ENCODE measurements around the gene LEO1.

LEO1 gene

DNA sequence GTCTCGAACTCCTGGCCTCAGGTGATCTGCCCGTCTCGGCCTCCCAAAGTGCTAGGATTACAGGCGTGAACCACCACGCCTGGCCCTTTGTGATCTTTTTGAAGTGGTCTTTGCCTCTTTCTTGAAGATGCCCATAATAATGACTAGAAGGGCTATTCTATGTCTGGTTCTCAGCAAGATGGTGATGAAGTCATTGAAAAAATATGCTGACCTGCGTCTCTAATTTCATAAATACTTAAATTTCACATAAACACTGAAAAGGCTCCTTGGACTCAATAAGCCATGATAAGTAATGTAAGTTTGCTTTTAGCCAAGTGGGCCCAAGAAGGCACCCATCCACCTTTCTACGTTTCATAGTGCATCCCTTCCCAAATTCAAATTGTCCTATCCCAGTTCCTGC, 46.7 kb upstream of the LEO1 start:
- Histone ChIP-seq H3K36me3 (ENCODE audit: control insufficient read depth, insufficient read depth, low read length) (no peaks in the 10 kb centered on the region), H3K27me3 (replicated peaks; ENCODE audit: control insufficient read depth, insufficient read depth, low read length) (no peaks in the 10 kb centered on the region), H3K4me3 (replicated peaks; ENCODE audit: low read depth, low read length) (peak overlapping the region; percentile 79)
- no peak for DNase-seq (ENCODE audit: extremely low read depth, insufficient read length)
- TF ChIP-seq, protein P1, sequence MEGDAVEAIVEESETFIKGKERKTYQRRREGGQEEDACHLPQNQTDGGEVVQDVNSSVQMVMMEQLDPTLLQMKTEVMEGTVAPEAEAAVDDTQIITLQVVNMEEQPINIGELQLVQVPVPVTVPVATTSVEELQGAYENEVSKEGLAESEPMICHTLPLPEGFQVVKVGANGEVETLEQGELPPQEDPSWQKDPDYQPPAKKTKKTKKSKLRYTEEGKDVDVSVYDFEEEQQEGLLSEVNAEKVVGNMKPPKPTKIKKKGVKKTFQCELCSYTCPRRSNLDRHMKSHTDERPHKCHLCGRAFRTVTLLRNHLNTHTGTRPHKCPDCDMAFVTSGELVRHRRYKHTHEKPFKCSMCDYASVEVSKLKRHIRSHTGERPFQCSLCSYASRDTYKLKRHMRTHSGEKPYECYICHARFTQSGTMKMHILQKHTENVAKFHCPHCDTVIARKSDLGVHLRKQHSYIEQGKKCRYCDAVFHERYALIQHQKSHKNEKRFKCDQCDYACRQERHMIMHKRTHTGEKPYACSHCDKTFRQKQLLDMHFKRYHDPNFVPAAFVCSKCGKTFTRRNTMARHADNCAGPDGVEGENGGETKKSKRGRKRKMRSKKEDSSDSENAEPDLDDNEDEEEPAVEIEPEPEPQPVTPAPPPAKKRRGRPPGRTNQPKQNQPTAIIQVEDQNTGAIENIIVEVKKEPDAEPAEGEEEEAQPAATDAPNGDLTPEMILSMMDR (IDR thresholded peaks at IDR 0.05; ENCODE audit: insufficient read depth, low read length, poor library complexity, severe bottlenecking): no peak

DNA sequence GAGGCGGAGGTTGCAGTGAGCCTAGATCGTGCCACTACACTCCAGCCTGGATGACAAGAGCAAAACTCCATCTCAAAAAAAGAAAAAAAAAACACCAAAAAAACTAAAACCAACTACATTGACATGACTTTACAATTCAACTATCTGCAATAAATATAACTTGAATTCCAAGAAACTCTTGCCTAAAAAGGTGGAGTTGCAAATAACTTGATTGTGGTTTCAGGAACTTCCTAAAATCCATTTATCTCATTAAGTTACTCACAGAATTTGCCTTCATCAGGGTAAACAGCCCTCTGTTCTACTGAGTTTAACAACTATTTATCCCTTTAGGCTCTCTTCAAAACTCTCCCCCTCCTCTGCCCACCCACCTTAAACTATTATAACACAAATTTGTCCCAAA, 44.7 kb upstream of the LEO1 start:
- TF ChIP-seq, protein P1 (IDR thresholded peaks at IDR 0.05; ENCODE audit: insufficient read depth, low read length, poor library complexity, severe bottlenecking): no peak
- Histone ChIP-seq H3K36me3 (ENCODE audit: control insufficient read depth, insufficient read depth, low read length) (no peaks in the 10 kb centered on the region), H3K27me3 (replicated peaks; ENCODE audit: control insufficient read depth, insufficient read depth, low read length) (no peaks in the 10 kb centered on the region), H3K4me3 (replicated peaks; ENCODE audit: low read depth, low read length) (no peak overlapping the region)
- DNase-seq (ENCODE audit: extremely low read depth, insufficient read length): no peak

DNA sequence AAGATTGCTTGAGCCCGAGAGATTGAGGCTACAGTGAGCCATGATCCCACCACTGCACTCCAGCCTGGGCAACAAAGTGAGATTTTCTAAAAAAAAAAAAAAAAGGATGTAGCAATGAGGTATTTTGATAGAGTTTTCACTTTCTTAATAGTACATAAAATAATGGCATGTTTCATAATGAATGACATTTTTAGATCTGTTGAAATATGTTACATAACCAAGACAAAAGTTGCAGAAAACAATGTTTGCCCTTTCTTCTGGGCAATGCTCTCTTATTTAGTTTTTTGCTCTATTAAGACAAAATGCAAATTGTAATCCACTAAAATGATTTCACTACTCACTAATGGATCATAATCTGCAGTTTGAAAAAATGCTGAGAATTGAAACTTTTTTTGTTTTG, 43.0 kb upstream of the LEO1 start:
- Histone ChIP-seq H3K4me3 (replicated peaks; ENCODE audit: low read depth, low read length) (no peak overlapping the region), H3K27me3 (replicated peaks; ENCODE audit: control insufficient read depth, insufficient read depth, low read length) (no peaks in the 10 kb centered on the region), H3K36me3 (ENCODE audit: control insufficient read depth, insufficient read depth, low read length) (no peaks in the 10 kb centered on the region)
- TF ChIP-seq, protein P1 (IDR thresholded peaks at IDR 0.05; ENCODE audit: insufficient read depth, low read length, poor library complexity, severe bottlenecking): no peak
- DNase-seq (ENCODE audit: extremely low read depth, insufficient read length): no peak

DNA sequence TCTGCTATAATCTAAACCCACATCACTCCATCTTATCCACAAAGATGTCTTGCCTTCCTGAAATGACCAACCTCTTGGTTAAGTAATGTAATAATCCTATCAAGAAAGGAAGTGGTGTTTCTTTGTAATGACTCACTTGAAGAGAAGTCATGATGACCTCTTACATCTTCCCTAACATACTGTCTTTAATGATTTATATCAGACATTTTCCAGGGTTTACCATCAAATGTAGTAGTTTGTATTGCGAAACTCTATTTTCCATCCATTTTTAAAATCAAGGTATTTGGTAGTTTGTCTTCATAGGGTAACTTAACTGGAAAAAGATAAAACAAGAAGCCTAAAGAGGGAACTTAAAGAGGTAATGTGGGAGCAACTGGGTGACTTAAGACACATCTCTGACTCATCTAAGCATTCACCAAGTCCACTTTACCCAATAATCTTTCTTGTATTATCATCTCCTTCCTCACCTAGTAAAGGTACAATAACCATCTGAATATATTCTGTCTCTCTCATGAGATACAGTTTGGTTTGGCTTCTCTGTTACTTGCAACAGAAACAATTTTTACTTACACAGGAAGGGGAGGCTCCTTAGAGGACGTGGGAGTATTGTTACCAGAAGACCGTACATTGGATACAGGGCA, 41.7 kb upstream of the LEO1 start:
- H3K27me3 ChIP-seq (replicated peaks; ENCODE audit: control insufficient read depth, insufficient read depth, low read length): no peaks in the 10 kb centered on the region
- DNase-seq (ENCODE audit: extremely low read depth, insufficient read length): peak; percentile 51
- no peak overlapping the region for H3K4me3 ChIP-seq (replicated peaks; ENCODE audit: low read depth, low read length)
- TF ChIP-seq, protein P1 (IDR thresholded peaks at IDR 0.05; ENCODE audit: insufficient read depth, low read length, poor library complexity, severe bottlenecking): no peak
- H3K36me3 ChIP-seq (ENCODE audit: control insufficient read depth, insufficient read depth, low read length): no peaks in the 10 kb centered on the region

DNA sequence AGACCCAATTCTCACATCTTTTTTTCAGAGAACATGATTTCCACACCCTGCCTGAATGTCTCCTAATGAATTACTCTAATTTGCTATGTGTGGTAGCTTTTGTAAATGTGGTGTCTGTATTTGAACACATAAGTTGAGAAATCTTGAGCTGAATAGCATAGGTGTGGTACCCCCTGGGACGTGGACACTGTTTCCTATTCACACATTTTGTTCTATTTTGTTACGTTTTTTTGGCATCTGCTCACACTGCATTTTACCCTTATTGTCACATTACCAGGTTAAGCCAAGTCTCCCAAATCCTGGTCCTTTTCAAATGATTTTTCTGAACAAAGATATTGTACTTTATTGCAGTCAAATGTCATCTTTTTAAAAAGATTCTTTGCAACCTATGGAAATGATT, 40.6 kb upstream of the LEO1 start:
- Histone ChIP-seq H3K36me3 (ENCODE audit: control insufficient read depth, insufficient read depth, low read length) (no peaks in the 10 kb centered on the region), H3K27me3 (replicated peaks; ENCODE audit: control insufficient read depth, insufficient read depth, low read length) (no peaks in the 10 kb centered on the region), H3K4me3 (replicated peaks; ENCODE audit: low read depth, low read length) (no peak overlapping the region)
- TF ChIP-seq, protein P1 (IDR thresholded peaks at IDR 0.05; ENCODE audit: insufficient read depth, low read length, poor library complexity, severe bottlenecking): no peak
- no peak for DNase-seq (ENCODE audit: extremely low read depth, insufficient read length)

DNA sequence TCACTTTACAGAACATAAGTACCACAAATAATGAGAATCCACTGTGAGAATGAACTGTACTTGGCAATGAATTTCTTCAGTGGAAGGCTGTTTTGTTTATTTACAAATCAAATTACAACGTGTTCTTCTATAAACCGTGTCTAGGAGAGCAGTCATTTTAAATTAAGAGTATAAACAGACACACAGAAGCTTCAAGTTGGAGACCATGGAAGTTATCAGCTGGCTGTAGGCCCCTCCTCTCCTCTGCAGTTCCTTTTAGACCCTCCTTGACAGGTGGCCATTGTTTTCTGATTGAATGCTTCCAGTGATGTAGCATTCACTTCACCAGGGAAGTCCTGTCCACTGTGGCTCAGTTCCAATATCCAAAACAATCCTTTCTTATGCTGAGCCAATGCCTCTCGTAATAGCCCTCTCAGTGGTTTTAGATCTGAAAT, 40.1 kb upstream of the LEO1 start:
- TF ChIP-seq, protein P1 (IDR thresholded peaks at IDR 0.05; ENCODE audit: insufficient read depth, low read length, poor library complexity, severe bottlenecking): no peak
- H3K4me3 ChIP-seq (replicated peaks; ENCODE audit: low read depth, low read length): no peak overlapping the region
- H3K36me3 ChIP-seq (ENCODE audit: control insufficient read depth, insufficient read depth, low read length): no peaks in the 10 kb centered on the region
- no peaks in the 10 kb centered on the region for H3K27me3 ChIP-seq (replicated peaks; ENCODE audit: control insufficient read depth, insufficient read depth, low read length)
- no peak for DNase-seq (ENCODE audit: extremely low read depth, insufficient read length)
